Right renal cortex interstitium (tissue), 3 donors: ENCODE measurements around the gene GATA5. TPM values are rescaled to one million over a fixed set of nuclear protein-coding genes. Genes with fewer than 3 reads are reported as not detected.

Experiments
- DNase-seq, 3 donors: peaks; one replicate each; pipeline ENCODE4 v3.0.0-alpha.2; 2013; ENCODE audit warnings: low read depth in 3 of 3, low spot score in 2 of 3
- polyA plus RNA-seq, 3 donors: library from polyadenylated mRNA; unstranded; fragments of 120-200 nt; gene quantifications; one replicate each; pipeline ENCODE4 v1.2.1, GENCODE V29; 2013; ENCODE audit not compliant: insufficient read length in 3 of 3

The GATA5 gene
- polyA plus RNA-seq, 3 donors, result 5.4 to 7.0 (median 5.5) TPM

- no peak for DNase-seq
Measured at GRCh38 chr20:62488470-62488869, 12.7 kb upstream of the GATA5 start.

GRCh38 chr20:62487561-62488354, 12.0 kb upstream of the GATA5 start:
- no peak for DNase-seq

- DNase-seq, result no peak
Measured at GRCh38 chr20:62487118-62487517, 11.3 kb upstream of the GATA5 start.

- no peak for DNase-seq
Measured at GRCh38 chr20:62486484-62486883, 10.7 kb upstream of the GATA5 start.

GRCh38 chr20:62485701-62486089, 9.9 kb upstream of the GATA5 start:
- no peak for DNase-seq

- no peak for DNase-seq
Measured at GRCh38 chr20:62485062-62485700, 9.4 kb upstream of the GATA5 start.

GRCh38 chr20:62484478-62484877, 8.7 kb upstream of the GATA5 start:
- DNase-seq, result no peak

GRCh38 chr20:62483613-62484458, 8.0 kb upstream of the GATA5 start:
- DNase-seq, result no peak

- no peak for DNase-seq
Measured at GRCh38 chr20:62482974-62483373, 7.2 kb upstream of the GATA5 start.

- DNase-seq, result no peak
Measured at GRCh38 chr20:62482146-62482809, 6.5 kb upstream of the GATA5 start.

- no peak for DNase-seq
Measured at GRCh38 chr20:62481425-62482145, 5.8 kb upstream of the GATA5 start.

GRCh38 chr20:62480318-62480717, 4.5 kb upstream of the GATA5 start:
- no peak for DNase-seq

GRCh38 chr20:62479656-62480055, 3.9 kb upstream of the GATA5 start:
- DNase-seq, result no peak

GRCh38 chr20:62479156-62479555, 3.4 kb upstream of the GATA5 start:
- DNase-seq, result no peak

- no peak for DNase-seq
Measured at GRCh38 chr20:62477669-62478455, 2.1 kb upstream of the GATA5 start.

GRCh38 chr20:62476056-62476838, 452 bp upstream of the GATA5 start:
- DNase-seq, result no peak

- DNase-seq, result no peak
Measured at GRCh38 chr20:62475027-62475771, 596 bp downstream of the GATA5 start.

- no peak for DNase-seq
Measured at GRCh38 chr20:62474604-62475026, 1.2 kb downstream of the GATA5 start.
